Gastrocnemius medialis (tissue), 4 donors: ENCODE data around the gene GRIK4. TPM values are rescaled to one million over a fixed set of nuclear protein-coding genes. Genes with fewer than 3 reads are reported as not detected.

ENCODE experiments used
- ATAC-seq, 2 donors: fragments of 150-250 bp; one replicate each; pipeline ENCODE4 v1.9.1; 2016
- DNase-seq, 2 donors: peaks; one replicate each; pipeline ENCODE4 v3.0.0-alpha.2; 2019
- H3K27ac ChIP-seq, 4 donors: fragments of 200-600 bp; sonication (generic); 1 replicate in 1 of 4; 2 replicates in 3 of 4; pipeline ENCODE4 v1.5.1; 2016 to 2018; ENCODE audit warnings: mild to moderate bottlenecking in 2 of 4, moderate library complexity in 1 of 4
- H3K27me3 ChIP-seq, 3 donors: fragments of 200-600 bp; sonication (generic) in 2 of 3; 1 replicate in 1 of 3; 2 replicates in 2 of 3; pipeline versions ENCODE4 v1.5.1 to v1.6.0; 2016 to 2019; ENCODE audit warnings: mild to moderate bottlenecking in 1 of 3, moderate library complexity in 1 of 3
- H3K36me3 ChIP-seq, 2 donors: fragments of 200-600 bp; sonication (generic) in 1 of 2; one replicate each; pipeline ENCODE4 v1.5.1; 2017 to 2018
- H3K4me1 ChIP-seq, 2 donors: fragments of 200-600 bp; sonication (generic) in 1 of 2; one replicate each; pipeline ENCODE4 v1.5.1; 2016 to 2017; ENCODE audit warnings: mild to moderate bottlenecking in 2 of 2
- H3K4me3 ChIP-seq, 4 donors: fragments of 200-600 bp; sonication (generic) in 3 of 4; 1 replicate in 1 of 4; 2 replicates in 3 of 4; pipeline ENCODE4 v1.5.1; 2016 to 2019; ENCODE audit warnings: mild to moderate bottlenecking in 2 of 4
- H3K9me3 ChIP-seq, 3 donors: fragments of 200-600 bp; sonication (generic) in 2 of 3; 1 replicate in 1 of 3; 2 replicates in 2 of 3; pipeline ENCODE4 v1.5.1; 2016 to 2019
- POLR2A ChIP-seq, 2 donors: fragments of 450-650 bp; IDR thresholded peaks; one replicate each; pipeline ENCODE4 v1.6.1; 2017; ENCODE audit warnings: antibody characterized with exemption in 2 of 2, mild to moderate bottlenecking in 2 of 2, moderate library complexity in 2 of 2
- in situ Hi-C, 4 donors: fragments of 200-750 bp; cut with MboI; loops; one replicate each; pipeline versions ENCODE4 v1.15.0 to v1.8.0; 2017; ENCODE audit warnings: low sequenced_read_pairs in 4 of 4
- intact Hi-C: fragments of 100-400 bp; cut with DNase I; formaldehyde crosslinking; loops from one replicate; pipeline ENCODE4 v1.15.1; 2023; ENCODE audit warnings: low total_unique reads
- total RNA-seq, 4 donors: library from RNA; depleted of rRNA; stranded (reverse); fragments of >200 nt; gene quantifications; one replicate each; pipeline versions ENCODE4 v1.1.0 to v1.2.3, GENCODE V29; 2016
- TF ChIP-seq, protein P1 (sequence below), 5 experiments: fragments of 450-650 bp in 3 of 5; fragments of 200-600 bp in 2 of 5; sonication (generic) in 2 of 5; IDR thresholded peaks in 4 of 5; conservative IDR thresholded peaks in 1 of 5; 1 replicate in 4 of 5; 2 replicates in 1 of 5; pipeline ENCODE4 v1.5.1; 2016 to 2019; ENCODE audit warnings: antibody characterized with exemption in 5 of 5, mild to moderate bottlenecking in 3 of 5, moderate library complexity in 3 of 5

Gene GRIK4
- total RNA-seq, 4 donors from 2014 or later, result 0.42 TPM; not detected in 3

DNA sequence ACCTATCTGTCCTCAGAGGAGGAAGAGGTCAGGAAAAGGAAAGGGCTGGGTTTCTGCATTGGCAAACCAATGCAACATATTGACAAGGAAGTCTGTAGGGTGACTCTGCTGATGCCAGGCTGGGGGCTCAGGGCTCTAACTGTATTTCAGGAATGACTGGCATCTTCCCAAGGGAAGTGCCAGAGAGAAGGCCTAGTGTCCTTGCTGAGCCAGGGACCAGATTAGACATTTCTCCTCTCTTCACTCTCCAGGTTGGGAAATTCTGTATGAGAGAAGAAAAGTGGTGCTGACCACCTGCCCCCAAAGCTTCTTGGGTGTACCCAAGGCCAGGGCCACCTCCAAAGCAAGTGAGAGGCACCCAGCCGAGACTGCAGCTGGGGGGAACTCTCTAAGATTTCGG, 27.2 kb downstream of the GRIK4 start:
- Histone ChIP-seq H3K9me3 (no peaks in the 10 kb centered on the region), H3K27me3 (no peaks in the 10 kb centered on the region), H3K4me1 (no peaks in the 10 kb centered on the region), H3K27ac (no peak overlapping the region), H3K36me3 (no peaks in the 10 kb centered on the region), H3K4me3 (no peak overlapping the region)
- intact Hi-C loops, result no loop called here
- DNase-seq (no peak), ATAC-seq (no peak)
- TF ChIP-seq, protein P1, sequence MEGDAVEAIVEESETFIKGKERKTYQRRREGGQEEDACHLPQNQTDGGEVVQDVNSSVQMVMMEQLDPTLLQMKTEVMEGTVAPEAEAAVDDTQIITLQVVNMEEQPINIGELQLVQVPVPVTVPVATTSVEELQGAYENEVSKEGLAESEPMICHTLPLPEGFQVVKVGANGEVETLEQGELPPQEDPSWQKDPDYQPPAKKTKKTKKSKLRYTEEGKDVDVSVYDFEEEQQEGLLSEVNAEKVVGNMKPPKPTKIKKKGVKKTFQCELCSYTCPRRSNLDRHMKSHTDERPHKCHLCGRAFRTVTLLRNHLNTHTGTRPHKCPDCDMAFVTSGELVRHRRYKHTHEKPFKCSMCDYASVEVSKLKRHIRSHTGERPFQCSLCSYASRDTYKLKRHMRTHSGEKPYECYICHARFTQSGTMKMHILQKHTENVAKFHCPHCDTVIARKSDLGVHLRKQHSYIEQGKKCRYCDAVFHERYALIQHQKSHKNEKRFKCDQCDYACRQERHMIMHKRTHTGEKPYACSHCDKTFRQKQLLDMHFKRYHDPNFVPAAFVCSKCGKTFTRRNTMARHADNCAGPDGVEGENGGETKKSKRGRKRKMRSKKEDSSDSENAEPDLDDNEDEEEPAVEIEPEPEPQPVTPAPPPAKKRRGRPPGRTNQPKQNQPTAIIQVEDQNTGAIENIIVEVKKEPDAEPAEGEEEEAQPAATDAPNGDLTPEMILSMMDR (IDR thresholded peaks at IDR 0.05 in 4 of 5, conservative IDR thresholded peaks at IDR 0.05 in 1 of 5), result no peak
- TF ChIP-seq POLR2A (IDR thresholded peaks at IDR 0.05), result no peak
- in situ Hi-C loops, result no loop called here

DNA sequence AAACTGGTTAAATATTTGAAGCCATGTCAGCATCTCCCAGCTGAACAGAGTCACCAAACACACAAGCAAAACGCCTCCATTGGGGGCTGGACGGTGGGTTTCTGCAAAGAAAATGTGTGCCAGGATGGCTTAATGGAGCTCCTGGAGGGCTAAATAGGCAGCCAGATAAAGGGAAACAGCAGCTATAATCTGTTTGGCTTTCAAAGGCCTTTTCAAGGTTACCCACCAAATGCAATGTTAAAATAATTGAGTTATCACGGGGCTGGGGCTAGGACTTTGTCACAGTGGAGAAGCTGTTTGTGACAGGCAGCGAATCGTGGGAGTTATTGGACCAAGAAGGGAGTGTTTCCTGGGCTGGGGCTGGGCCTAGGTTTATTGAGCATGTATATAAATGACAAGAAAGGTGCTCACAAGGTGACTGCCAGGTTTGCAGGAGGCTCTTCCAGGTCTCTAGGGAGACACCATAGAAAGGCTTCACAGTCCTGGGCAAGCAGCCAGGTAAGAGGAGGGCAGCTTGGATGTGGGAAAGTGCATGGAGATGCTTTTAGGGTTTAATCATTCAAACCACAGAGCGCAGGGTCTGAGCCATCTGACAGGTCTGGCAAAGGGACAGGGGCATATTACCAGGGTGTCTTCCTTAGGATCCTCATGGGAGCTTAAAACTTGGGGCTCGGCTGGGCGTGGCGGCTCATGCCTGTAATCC, 28.3 kb downstream of the GRIK4 start:
- H3K27ac ChIP-seq, result no peak overlapping the region
- in situ Hi-C loops (no loop called here), intact Hi-C loops (no loop called here)
- ATAC-seq (no peak), DNase-seq (no peak)
- no peak overlapping the region for H3K4me3 ChIP-seq
- TF ChIP-seq, protein P1 (IDR thresholded peaks at IDR 0.05 in 4 of 5, conservative IDR thresholded peaks at IDR 0.05 in 1 of 5), result no peak
- TF ChIP-seq POLR2A (IDR thresholded peaks at IDR 0.05), result no peak
- no peaks in the 10 kb centered on the region for H3K36me3 ChIP-seq
- H3K9me3 ChIP-seq, result no peaks in the 10 kb centered on the region
- H3K4me1 ChIP-seq, result no peaks in the 10 kb centered on the region
- no peaks in the 10 kb centered on the region for H3K27me3 ChIP-seq

DNA sequence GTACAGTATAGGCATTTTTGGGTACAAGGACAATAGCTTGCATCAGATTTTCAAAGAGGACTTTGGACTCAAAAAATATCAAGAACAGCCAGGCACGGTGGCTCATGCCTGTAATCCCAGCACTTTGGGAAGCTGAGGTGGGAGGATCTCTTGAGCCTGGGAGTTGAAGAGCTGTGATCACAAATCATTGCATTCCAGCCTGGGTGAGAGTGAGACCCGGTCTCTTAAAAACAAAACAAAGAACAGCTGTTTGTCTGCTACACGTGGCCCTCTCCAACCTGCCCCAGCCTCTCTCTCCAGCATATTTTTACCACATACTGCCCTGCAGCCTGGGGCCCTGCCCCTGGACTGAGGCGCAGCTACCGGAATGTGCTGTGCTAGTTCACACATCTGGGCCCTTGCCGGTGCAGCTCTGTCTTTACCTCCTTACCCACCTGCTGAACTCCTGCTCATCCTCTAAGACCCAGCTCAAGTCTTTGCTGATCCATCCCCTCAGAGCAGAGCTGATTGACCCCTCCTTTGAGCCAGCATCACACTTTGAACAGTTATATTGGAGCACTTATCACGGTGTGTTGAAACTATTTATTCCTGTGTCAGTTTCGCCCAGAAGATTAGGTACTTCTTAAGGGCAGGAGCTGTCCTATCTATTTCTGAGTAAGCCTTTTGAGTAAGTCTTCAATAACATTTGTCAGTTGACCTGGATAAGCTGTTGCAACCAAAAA, 29.4 kb downstream of the GRIK4 start:
- no peaks in the 10 kb centered on the region for H3K4me1 ChIP-seq
- no peak for TF ChIP-seq POLR2A (IDR thresholded peaks at IDR 0.05)
- TF ChIP-seq, protein P1 (IDR thresholded peaks at IDR 0.05 in 4 of 5, conservative IDR thresholded peaks at IDR 0.05 in 1 of 5), result no peak
- in situ Hi-C loops, result no loop called here
- intact Hi-C loops, result no loop called here
- H3K36me3 ChIP-seq, result no peaks in the 10 kb centered on the region
- no peak overlapping the region for H3K4me3 ChIP-seq
- DNase-seq, result no peak
- H3K27ac ChIP-seq, result no peak overlapping the region
- no peak for ATAC-seq
- H3K27me3 ChIP-seq, result no peaks in the 10 kb centered on the region
- no peaks in the 10 kb centered on the region for H3K9me3 ChIP-seq

DNA sequence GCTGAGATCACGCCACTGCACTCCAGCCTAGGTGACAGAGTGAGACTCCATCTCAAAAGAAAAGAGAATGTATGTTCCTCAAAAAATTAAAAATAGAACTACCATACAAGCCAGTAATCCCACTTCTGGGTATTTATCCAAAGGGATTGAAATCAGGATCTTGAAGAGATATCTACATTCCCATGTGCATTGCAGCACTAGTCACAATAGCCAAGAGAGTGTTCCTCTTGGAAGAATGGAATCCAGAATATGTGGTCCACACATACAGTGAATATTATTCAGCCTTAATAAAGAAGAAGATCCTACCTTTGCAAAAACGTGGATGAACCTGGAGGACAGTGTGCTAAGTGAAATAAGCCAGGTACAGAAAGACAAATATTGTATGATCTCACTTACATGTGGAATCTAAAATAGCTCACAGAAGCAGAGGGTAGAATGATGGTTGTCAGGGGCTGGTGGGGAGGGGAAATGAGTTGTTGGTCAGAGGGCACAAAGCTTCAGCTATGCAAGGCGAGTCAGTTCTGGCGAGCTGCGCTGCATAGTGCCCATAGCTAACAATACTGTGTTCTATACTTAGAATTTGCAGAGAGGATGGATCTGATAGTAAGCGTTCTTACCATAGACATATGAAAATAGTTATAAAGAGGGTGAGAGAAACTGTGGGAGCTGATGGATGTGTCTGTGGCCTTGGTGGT, 32.1 kb downstream of the GRIK4 start:
- H3K4me1 ChIP-seq, result peaks cover 11 to 12% of the 10 kb centered on the region in 2 donors
- DNase-seq (no peak), ATAC-seq (no peak)
- no peak overlapping the region for H3K27ac ChIP-seq
- no peaks in the 10 kb centered on the region for H3K36me3 ChIP-seq
- TF ChIP-seq, protein P1 (IDR thresholded peaks at IDR 0.05 in 4 of 5, conservative IDR thresholded peaks at IDR 0.05 in 1 of 5), result no peak
- TF ChIP-seq POLR2A (IDR thresholded peaks at IDR 0.05), result no peak
- H3K4me3 ChIP-seq, result no peak overlapping the region
- in situ Hi-C loops, result no loop called here
- no peaks in the 10 kb centered on the region for H3K9me3 ChIP-seq
- intact Hi-C loops, result no loop called here
- no peaks in the 10 kb centered on the region for H3K27me3 ChIP-seq
